A549 (cell line): ENCODE results near the gene PLPP3.

Experiments used
- POLR2A ChIP-seq: IDR thresholded peaks from 2 replicates; pipeline ENCODE4 v1.6.1; 2012; ENCODE audit warnings: mild to moderate bottlenecking, low read length
- RCOR1 ChIP-seq: fragments of 150-350 bp; IDR thresholded peaks from 2 replicates; pipeline ENCODE4 v1.6.1; 2014; ENCODE audit warnings: antibody characterized with exemption, low read length, low read depth

DNA sequence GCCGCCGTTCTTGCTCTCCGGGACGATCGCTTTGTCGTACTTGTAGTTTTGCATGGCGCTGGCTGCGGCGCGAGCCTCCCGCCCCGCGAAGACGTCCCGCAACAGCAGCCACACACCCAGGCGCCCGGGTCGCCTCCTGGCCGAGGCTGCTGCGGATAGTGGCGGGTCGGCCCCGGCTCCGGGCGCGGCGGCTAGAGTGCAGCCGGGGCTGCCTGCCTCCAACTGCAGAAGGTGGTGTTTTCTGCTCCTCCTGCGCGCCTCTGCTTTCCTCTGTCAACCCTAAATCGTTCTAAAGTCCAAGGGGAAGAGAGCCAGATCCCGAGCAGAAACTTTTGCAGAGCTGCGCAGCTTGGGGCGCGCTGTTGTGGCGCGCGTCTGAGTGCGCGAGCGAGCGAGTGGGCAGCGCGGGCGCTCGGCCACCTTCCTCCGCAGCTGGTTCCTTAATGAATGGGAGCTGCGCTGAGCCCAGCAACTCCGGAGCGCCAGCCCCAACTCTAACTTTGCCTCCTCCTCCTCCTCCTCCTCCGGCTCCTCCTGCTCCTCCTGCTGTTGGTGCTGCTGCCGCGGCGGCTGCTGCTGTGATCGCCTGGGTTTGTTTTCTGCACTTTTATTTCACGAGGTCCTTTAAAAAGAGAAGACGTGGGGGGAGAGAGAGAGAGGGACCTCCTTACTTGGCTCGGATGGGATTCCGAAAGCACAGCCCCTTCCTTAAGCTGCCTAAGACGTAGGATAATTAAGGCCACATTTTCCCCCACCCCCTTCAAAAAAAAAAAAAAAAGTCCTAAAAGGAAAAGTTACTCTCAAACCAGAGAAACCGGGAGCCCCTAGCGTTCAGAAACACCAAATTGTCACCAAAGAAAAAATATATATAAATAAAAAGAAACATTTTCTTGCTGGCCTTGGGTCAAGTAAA, at the start of gene PLPP3:
- TF ChIP-seq POLR2A = peak; percentile 75
- TF ChIP-seq RCOR1 = no peak
